GM18951 (cell line): ENCODE results near the gene TACO1.

Experiments used
- POLR2A ChIP-seq: IDR thresholded peaks from 4 replicates; pipeline ENCODE4 v1.6.1; 2011; ENCODE audit warnings: mild to moderate bottlenecking; ENCODE audit not compliant: insufficient read length, insufficient read depth; ENCODE audit errors: extremely low read depth
- in situ Hi-C: fragments of 300-500 bp; cut with MboI; formaldehyde crosslinking; loops from one replicate; pipeline ENCODE4 v1.12.0; 2022; ENCODE audit warnings: low sequenced_read_pairs, mixed read lengths, inconsistent platforms; ENCODE audit not compliant: unreplicated experiment

The TACO1 gene

GRCh38 chr17:63600569-63601438 is at the start of gene TACO1:
TSS of gene TACO1 (plus strand) at chr17:63600895. CDS start at chr17:63601084, 189 bp downstream.
- in situ Hi-C loops, result no loop called here
- TF ChIP-seq POLR2A, result peak; percentile 78

- TF ChIP-seq POLR2A, result no peak
- in situ Hi-C loops, result no loop called here
These were observed 48.5 kb upstream of the TACO1 start for GRCh38 chr17:63552211-63552610.

- in situ Hi-C loops, result no loop called here
- TF ChIP-seq POLR2A, result no peak
These were observed 45.1 kb upstream of the TACO1 start for GRCh38 chr17:63555500-63556156.

GRCh38 chr17:63557416-63557815 is 43.3 kb upstream of the TACO1 start:
- TF ChIP-seq POLR2A, result no peak
- in situ Hi-C loops, result no loop called here

GRCh38 chr17:63558441-63558840 is 42.3 kb upstream of the TACO1 start:
- no peak for TF ChIP-seq POLR2A
- in situ Hi-C loops, result no loop called here

- in situ Hi-C loops, result no loop called here
- TF ChIP-seq POLR2A, result no peak
These were observed 38.9 kb upstream of the TACO1 start for GRCh38 chr17:63561819-63562218.

DNA sequence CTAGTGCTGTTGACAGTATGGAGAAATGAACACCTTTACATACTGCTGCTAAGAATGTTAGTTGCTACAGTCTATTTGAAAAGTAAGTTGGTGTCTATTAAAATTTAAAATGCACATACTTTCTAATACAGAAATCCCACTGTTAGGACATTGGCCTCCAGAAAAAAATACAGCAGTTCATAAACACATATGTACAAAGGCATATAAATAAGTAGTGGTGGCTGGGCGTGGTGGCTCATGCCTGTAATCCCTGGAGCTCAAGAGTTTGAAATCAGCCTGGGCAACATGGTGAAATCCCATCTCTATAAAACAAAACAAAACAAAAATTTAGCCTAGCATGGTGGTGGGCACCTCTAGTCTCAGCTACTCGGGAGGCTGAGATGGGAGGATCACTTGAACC is 37.4 kb upstream of the TACO1 start:
- in situ Hi-C loops, result no loop called here
- TF ChIP-seq POLR2A, result no peak

GRCh38 chr17:63564562-63564961 is 36.1 kb upstream of the TACO1 start:
- TF ChIP-seq POLR2A, result no peak
- in situ Hi-C loops, result no loop called here

- TF ChIP-seq POLR2A, result no peak
- in situ Hi-C loops, result no loop called here
These were observed 33.5 kb upstream of the TACO1 start for GRCh38 chr17:63567229-63567628.

DNA sequence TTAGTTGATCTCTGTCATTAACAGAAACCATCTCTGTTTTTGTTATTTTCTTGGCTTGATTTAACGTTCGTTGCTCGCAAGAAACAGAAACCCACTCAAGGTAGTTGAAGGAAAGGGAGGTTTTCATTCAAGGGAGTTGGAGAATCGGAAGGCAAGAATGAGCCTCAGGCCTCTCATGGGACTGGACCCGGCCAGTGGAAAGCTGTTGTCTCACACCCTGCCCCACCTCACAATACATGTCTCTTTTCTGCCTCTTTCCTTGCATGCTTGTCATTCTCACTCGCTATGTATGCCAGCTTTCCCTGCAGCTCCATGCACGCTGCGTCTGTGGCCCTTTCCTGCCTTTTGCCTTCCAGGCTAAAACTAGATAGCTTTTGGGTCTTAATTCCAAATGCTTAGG is 32.1 kb upstream of the TACO1 start:
- in situ Hi-C loops, result no loop called here
- TF ChIP-seq POLR2A, result no peak

GRCh38 chr17:63571632-63572310 is 28.9 kb upstream of the TACO1 start:
- no peak for TF ChIP-seq POLR2A
- in situ Hi-C loops, result no loop called here

- in situ Hi-C loops, result no loop called here
These were observed 27.1 kb upstream of the TACO1 start for GRCh38 chr17:63573634-63574033.

GRCh38 chr17:63578027-63578768 is 22.5 kb upstream of the TACO1 start:
- in situ Hi-C loops, result no loop called here
- no peak for TF ChIP-seq POLR2A

More at GRCh38 chr17:63573634-63574033, 27.1 kb upstream of the TACO1 start:
- no peak for TF ChIP-seq POLR2A
